Eye (tissue), 1 donor: ENCODE data around the gene CCDC91.
"Not testable (repeated sequence)": the region's sequence is repeated elsewhere in the genome, so short reads cannot be mapped to it uniquely, and the experiment has no call there.

Source experiments
- DNase-seq: peaks from one replicate; pipeline ENCODE4 v3.0.0-alpha.2; 2015

Gene CCDC91

GRCh38 chr12:28235015-28235414 lies 44.8 kb downstream of the CCDC91 start:
- DNase-seq = no peak

- DNase-seq = no peak
Observed at GRCh38 chr12:28235985-28236384, 45.7 kb downstream of the CCDC91 start.

GRCh38 chr12:28237423-28237822 lies 47.2 kb downstream of the CCDC91 start:
- DNase-seq = no peak

DNA sequence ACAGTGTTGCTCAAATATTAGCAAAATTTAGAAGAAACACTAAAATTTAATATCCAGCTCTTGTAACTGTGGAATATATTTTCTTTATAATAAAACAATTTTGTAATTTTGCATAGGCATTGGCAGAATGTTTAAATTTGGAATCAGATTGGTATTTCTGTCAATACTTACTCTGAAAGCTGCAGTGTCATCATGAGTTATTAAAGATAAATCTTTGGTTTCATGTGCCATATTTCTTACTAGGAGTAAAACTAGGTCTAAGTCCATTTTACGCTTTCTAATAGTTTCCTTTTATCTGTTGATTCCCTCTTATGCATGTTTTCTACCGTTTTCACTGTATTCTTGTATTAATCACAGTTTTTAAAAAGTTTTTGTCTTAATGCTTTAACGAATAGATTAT lies 49.7 kb downstream of the CCDC91 start:
- DNase-seq = no peak

DNA sequence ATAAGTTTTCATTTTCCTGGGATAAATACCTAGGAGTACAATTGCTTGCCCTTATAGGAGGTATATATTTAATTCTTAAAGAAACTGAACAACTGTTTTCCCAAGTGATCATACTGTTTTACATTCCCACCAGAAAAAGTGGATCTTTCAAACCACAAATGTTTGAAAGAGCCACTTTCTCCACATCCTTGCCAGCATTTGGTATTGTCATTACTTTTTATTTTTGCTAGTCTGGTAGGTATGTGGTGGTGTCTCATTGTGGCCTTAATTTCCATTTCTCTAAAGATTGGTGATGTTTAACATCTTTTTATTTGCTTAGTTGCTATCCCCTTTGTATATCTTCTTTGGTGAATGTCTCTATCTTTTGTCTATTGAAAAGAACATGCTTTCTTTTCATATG lies 50.6 kb downstream of the CCDC91 start:
- DNase-seq = no peak

GRCh38 chr12:28242129-28242495 lies 51.9 kb downstream of the CCDC91 start:
- peak; percentile 27 for DNase-seq

DNA sequence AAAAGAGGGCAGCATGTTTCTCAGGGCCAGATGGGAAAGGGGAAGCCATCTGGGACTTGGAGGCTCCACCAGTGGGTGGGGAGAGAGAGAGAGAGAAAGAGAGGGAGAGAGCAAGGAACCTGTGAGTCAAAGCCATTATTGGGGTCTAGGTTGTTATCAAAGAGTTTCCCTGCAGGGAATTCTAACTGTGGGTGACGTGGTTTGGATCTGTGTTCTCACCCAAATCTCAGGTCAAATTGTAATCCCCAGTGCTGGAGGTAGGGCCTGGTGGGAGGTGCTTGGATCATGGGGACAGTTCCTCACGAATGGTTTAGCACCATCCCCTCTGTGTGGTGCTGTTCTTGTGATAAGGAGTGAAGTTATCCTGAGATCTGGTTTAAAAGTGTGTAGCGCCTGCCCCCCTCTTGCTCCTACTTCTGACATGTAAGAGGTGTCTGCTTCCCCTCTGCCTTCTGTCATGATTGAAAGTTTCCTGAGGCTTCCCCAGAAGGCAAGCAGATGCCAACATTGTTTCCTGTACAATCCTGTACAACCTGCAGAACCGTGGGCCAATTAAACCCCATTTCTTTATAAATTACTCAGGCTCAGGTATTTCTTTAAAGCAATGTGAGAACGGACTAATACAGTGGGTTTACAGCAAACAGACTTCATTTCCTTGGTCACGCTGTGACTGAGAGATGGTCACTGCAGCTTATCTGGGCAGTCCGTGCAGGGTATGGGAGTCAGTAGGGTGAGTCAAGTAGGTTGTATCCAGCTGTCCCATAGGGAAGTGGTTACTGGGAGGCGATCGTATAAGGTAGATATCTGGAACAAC lies 52.4 kb downstream of the CCDC91 start:
- no peak for DNase-seq

DNA sequence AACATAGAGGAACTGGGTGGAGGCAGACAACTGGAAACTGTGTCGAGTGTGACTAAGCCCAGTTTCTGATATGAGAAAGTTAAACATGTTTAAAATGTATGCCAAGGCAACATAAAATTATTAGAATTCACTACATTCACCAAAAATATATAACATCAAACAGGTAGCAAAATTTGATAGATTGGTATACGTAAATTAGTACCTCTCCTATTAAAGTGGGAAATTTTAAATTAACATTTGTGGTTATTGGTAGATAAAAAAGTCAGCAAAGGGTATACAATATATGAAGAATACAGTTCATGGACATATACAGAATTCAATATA lies 53.0 kb downstream of the CCDC91 start:
- DNase-seq = no peak

- no peak for DNase-seq
Observed at GRCh38 chr12:28247806-28248205, 57.5 kb downstream of the CCDC91 start.

DNA sequence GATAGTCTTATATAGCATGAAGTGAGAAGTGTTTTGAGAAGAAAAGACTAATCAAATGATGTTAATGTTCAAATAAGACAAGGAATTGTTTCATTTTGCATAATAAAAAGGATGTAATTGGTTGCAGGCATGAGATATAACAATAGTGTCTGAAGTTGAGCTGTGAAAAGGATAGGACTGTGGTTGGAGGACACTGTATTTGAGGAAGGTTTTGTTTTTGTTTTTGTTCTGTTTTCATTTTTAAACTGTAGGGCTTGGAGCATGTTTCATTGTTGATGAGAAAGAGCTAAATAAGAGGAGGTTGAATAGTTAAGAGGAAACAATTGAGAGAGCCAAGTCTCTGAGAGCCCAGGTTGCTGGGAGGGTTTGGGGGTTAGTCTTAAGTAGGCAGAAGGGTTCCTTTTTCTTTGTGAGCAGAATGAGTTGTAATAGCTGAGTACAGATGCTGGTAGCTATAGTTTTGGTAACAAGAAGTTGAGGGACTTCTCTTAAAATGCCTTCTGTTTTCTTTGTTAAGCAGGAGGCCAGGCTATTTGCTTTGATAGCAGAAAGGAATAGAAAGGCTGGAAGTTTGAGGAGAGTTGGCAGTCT lies 58.4 kb downstream of the CCDC91 start:
- DNase-seq = no peak

DNA sequence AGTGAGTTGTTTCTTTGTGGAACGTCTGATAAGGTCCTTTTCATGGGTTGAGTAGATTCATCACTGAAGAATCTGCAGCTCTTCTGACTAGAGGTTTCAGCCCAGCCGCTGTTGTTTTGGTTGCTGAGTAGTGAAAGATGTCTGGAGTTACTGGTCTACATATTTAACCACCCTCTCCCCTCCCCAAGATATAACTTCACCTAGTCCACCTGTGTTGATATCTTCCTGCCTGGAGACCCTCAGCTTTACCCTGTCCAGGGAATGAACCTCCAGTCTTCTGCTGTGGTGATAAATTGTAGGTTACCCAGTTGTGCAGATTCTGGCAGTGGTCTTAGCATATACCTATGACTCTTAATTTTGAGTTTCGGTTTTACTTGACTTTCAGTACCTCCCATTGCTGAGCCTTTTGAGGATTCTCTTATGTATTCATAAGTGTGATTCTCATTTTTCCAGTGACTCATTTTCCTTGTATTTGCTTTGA lies 62.9 kb downstream of the CCDC91 start:
- no peak for DNase-seq

DNA sequence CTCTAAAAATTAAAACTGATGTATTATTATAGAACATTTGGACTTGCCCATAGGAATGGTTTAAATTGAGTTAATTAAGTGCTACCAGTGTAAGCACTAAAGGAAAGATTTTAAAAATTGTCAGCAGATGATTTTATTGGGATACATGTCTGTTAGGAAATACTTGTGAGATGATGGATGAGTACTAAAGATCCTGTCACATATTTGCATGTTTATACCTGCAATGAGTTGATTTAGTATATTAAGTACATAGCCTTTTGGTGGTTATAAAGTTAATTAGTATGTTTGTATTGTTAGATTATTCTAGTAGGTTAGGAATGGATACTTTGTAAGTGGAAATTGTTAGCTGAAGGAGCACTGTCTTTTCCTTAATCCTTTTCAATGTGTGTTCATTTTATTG lies 67.2 kb downstream of the CCDC91 start:
- no peak for DNase-seq

DNA sequence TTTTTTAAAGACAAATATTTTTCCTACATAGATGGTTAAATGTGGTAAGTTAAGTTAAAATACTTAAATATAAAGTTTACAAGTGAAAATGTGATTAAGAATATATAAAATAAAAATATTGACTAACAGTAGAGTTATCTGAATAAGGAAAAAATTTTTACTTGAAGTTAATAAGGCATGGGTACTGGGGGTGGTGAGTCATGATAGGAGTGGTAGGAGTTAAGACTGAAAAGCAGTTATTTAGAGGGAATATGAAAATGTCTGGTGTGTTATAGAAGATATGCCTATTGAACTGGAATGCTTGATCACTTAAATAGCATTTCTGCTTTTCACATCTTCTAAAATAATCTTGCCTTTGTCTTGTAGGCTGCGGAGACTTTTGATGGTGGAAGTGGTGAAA lies 68.7 kb downstream of the CCDC91 start:
- DNase-seq = no peak

GRCh38 chr12:28265435-28266042 lies 75.3 kb downstream of the CCDC91 start:
- no peak for DNase-seq

GRCh38 chr12:28267920-28268607 lies 77.8 kb downstream of the CCDC91 start:
- DNase-seq = not testable (repeated sequence)

DNA sequence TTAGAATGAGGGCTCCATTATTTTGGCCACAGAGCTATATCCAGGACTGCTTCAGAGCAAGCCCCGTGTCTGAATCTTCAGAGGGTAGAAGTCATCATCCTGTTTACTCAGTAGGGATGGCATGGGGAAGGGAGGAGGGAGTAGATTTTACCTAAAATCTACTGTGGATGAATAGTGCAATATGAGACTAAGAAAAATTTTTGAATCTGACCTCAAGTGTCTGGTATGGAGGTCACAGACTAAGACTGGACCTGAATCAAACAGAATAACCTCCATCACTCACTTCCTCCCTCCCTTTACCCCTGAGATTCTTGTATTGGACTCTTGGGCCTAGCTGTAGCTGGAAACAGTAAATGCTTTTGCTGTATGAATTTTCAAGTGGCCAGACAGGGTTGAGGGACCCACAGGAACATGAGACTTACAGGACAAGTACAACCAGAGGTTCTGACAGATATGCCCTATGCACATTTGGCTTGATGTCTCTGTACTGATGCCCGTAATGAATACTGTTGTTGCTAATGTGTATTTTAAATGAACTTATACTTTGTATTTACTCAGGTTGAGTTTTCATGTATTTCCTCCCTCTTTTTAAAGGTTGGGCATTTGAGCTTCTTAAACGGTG lies 78.5 kb downstream of the CCDC91 start:
- no peak for DNase-seq

GRCh38 chr12:28269851-28270250 lies 79.6 kb downstream of the CCDC91 start:
- DNase-seq = no peak

GRCh38 chr12:28278499-28278898 lies 88.2 kb downstream of the CCDC91 start:
- no peak for DNase-seq

DNA sequence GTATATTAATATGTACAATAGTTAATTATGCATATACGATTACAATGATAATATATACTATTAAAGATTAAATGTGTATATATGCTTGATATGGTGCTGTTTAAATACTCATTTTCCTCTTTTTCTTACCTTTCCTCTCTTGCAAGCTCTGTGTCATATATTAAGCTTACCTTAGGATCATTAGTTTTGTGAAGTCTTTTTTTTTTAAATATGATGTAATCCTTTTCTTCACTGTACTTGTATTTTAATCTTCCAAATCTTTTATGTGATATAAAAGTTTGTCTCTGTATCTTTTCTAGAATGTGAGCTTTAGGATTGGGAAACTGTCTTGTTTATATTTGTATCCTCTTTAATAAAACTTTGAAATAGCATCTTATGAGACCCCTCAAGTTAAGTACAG lies 88.7 kb downstream of the CCDC91 start:
- DNase-seq = no peak

- no peak for DNase-seq
Observed at GRCh38 chr12:28286352-28286751, 96.1 kb downstream of the CCDC91 start.

DNA sequence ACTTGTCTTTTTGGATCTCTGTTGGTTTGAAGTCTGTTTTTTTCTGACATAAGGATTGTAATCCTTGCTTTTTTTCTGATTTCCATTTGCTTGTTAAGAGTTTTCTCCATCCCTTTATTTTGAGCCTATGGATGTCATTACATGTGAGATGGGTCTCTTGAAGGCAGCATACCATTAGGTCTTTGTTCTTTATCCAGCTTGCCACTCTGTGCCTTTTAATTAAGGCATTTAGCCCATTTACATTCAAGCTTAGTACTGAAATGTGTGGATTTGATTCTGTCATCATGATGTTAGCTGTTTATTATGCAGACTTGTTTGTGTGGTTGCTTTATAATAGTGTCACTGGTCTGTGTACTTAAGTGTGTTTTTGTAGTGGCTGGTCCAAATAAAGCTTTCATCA lies 100.0 kb downstream of the CCDC91 start:
- no peak for DNase-seq

DNA sequence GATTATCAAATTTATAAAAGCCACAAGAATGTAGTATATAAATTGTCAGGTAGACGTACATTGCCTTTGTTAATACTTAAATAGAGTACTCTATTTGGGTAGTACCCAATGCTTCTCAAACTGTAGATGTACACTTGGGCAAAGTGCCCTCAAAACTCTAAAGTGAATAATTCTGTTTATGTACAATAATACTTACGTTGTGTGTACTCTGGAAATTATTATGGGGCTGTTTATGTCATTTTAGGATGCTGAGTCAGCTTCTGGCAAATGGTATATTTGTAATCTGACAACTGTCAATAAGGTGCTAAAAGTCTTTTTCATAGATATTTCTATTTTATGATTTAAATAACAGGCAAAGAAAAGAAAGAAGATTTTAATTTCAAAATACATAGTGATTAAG lies 102.4 kb downstream of the CCDC91 start:
- no peak for DNase-seq

DNA sequence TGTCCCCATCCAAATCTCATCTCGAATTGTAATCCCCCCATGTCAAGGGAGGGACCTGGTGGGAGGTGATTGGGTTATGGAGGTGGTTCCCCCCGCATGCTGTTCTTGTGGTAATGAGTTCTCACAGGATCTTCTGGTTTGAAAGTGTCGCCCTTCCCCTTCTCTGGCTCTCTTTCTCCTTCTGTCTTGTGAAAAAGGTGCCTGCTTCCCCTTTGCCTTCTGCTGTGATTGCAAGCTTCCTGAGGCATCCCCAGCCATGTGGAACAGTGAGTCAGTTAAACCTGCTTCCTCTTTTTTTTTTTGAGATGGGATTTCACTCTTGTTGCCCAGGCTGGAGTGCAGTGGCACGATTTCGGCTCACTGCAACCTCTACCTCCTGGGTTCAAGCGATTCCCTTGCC lies 104.0 kb downstream of the CCDC91 start:
- DNase-seq = no peak
